NT2/D1 (cell line): ENCODE measurements around the gene ZFR2.

Experiments used
- DNase-seq: peaks from one replicate; pipeline ENCODE4 v3.0.0-alpha.2; 2011; ENCODE audit warnings: low read depth, low spot score
- H3K27me3 ChIP-seq: 2 replicates; pipeline ENCODE4 v1.6.0; 2011; ENCODE audit warnings: mild to moderate bottlenecking; ENCODE audit not compliant: insufficient read length, insufficient read depth
- H3K36me3 ChIP-seq: 2 replicates; pipeline ENCODE4 v1.6.1; 2011; ENCODE audit warnings: mild to moderate bottlenecking, low read length, mixed read lengths; ENCODE audit not compliant: insufficient read depth, insufficient read length
- H3K4me1 ChIP-seq: 2 replicates; pipeline ENCODE4 v1.5.1; 2011; ENCODE audit not compliant: insufficient read depth, insufficient read length
- H3K4me3 ChIP-seq: 2 replicates; pipeline ENCODE4 v1.5.1; 2011; ENCODE audit warnings: low read depth; ENCODE audit not compliant: insufficient read length
- H3K9ac ChIP-seq: 2 replicates; pipeline ENCODE4 v1.6.0; 2011; ENCODE audit warnings: low read depth; ENCODE audit not compliant: insufficient read length
- H3K9me3 ChIP-seq: 2 replicates; pipeline ENCODE4 v1.5.1; 2011; ENCODE audit warnings: mild to moderate bottlenecking, low read length; ENCODE audit not compliant: insufficient read depth
- SUZ12 ChIP-seq: IDR thresholded peaks from 2 replicates; pipeline ENCODE4 v1.6.1; 2011; ENCODE audit not compliant: insufficient read length, insufficient read depth; ENCODE audit errors: extremely low read depth
- YY1 ChIP-seq: IDR thresholded peaks from 2 replicates; pipeline ENCODE4 v1.6.1; 2011; ENCODE audit not compliant: insufficient read length, insufficient read depth
- ZNF274 ChIP-seq: IDR thresholded peaks from 2 replicates; pipeline ENCODE4 v1.6.1; 2011; ENCODE audit warnings: mild to moderate bottlenecking, low read depth, low read length

The ZFR2 gene

GRCh38 chr19:3809881-3810707, 58.7 kb downstream of the ZFR2 start:
- Histone ChIP-seq H3K4me3 (no peak overlapping the region), H3K27me3 (no peaks in the 10 kb centered on the region), H3K4me1 (peaks cover 3% of the 10 kb centered on the region), H3K36me3 (no peaks in the 10 kb centered on the region), H3K9ac (peak overlapping the region; percentile 27), H3K9me3 (no peaks in the 10 kb centered on the region)
- DNase-seq, result no peak
- TF ChIP-seq YY1, result no peak
- no peak for TF ChIP-seq SUZ12
- TF ChIP-seq ZNF274, result no peak

GRCh38 chr19:3808420-3809143, 60.3 kb downstream of the ZFR2 start:
- H3K9me3 ChIP-seq, result no peaks in the 10 kb centered on the region
- no peak overlapping the region for H3K4me3 ChIP-seq
- no peak for TF ChIP-seq YY1
- H3K4me1 ChIP-seq, result peaks cover 3% of the 10 kb centered on the region
- no peaks in the 10 kb centered on the region for H3K27me3 ChIP-seq
- no peak for DNase-seq
- H3K9ac ChIP-seq, result no peak overlapping the region
- no peaks in the 10 kb centered on the region for H3K36me3 ChIP-seq

DNA sequence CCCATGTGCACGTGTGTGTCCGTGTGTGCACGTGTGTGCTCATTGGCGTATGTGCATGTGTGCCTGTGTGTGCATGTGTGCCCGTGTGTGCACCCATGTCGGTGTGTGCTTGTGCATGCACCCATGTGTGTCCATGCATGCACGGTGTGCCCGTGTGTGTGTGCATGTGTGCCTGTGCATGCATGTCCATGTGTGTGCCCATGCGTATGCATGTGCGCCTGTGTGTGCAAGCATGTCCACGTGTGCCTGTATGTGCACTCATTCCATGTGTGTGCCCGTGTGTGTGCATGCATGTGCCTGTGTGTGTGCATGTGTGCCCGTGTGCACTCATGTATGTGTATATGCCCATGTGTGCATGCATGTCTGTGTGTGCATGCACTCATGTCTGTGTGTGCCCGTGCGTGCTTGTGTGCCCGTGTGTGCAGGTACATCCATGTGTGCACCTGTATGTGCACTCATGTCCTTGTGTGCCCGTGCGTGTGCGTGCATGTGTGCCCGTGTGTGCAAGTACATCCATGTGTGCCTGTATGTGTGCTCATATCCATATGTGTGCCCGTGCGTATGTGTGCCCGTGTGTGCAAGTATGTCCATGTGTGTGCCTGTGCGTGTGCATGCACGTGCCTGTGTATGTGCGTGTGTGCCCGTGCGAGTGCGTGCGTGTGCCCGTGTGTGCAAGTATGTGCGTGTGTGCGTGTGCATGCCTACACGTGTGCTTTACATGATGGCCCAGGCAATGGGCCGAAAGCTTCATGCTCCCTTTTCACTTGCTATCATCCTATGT, 61.1 kb downstream of the ZFR2 start:
- Histone ChIP-seq H3K36me3 (no peaks in the 10 kb centered on the region), H3K9ac (no peak overlapping the region), H3K9me3 (no peaks in the 10 kb centered on the region), H3K27me3 (peaks cover 4% of the 10 kb centered on the region), H3K4me3 (no peak overlapping the region), H3K4me1 (peaks cover 3% of the 10 kb centered on the region)
- DNase-seq, result no peak
- TF ChIP-seq ZNF274 (no peak), YY1 (no peak), SUZ12 (no peak)

GRCh38 chr19:3807131-3807480, 61.7 kb downstream of the ZFR2 start:
- H3K9ac ChIP-seq, result no peak overlapping the region
- no peak overlapping the region for H3K4me3 ChIP-seq
- H3K9me3 ChIP-seq, result no peaks in the 10 kb centered on the region
- H3K4me1 ChIP-seq, result peaks cover 3% of the 10 kb centered on the region
- DNase-seq, result no peak
- no peaks in the 10 kb centered on the region for H3K36me3 ChIP-seq
- TF ChIP-seq YY1 (no peak), SUZ12 (no peak), ZNF274 (no peak)
- H3K27me3 ChIP-seq, result peaks cover 9% of the 10 kb centered on the region

DNA sequence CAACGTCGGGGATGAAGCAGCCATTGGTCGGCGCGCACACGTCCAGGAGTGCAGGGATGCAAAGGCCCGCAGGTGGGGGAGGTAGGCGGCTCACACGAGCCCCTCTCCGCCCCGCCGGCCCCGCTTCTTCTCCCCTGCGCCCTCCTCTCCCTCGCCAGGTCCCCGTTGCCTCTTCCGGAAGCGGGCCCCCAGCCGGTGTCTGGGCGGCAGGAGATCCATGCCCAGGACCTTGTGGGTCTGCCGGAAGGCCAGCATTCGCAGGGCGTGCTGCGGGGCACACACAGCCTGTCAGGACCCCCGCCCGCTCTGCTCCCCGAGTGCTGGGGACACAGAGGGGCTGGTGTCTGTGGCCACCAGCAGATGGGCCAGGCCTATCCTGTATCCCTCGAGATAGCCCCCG, 63.0 kb downstream of the ZFR2 start:
- Histone ChIP-seq H3K27me3 (peaks cover 21% of the 10 kb centered on the region), H3K9me3 (no peaks in the 10 kb centered on the region), H3K9ac (no peak overlapping the region), H3K4me1 (peaks cover 7% of the 10 kb centered on the region), H3K36me3 (no peaks in the 10 kb centered on the region), H3K4me3 (no peak overlapping the region)
- TF ChIP-seq YY1 (no peak), ZNF274 (no peak), SUZ12 (no peak)
- DNase-seq, result no peak

DNA sequence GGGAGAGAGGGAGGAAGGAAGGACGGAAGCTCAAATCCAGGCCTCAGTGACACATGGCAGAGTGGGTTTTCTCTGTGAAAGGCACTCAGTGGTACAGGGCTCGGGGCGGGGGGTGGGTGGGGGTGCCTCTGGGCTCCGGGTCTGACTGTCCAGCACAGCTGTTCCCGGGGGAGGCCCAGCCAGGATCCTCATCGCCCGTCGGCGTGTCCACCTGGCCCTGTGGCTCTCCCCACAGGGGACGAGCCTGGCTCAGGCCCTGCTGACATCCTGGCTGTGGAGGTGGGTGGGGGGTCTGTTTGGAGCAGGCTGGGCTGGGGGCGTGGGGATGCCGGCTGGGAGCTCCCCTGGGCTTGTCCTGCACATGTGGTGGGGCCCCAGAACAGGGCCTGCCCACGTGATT, 64.4 kb downstream of the ZFR2 start:
- Histone ChIP-seq H3K4me3 (no peak overlapping the region), H3K9ac (no peak overlapping the region), H3K9me3 (no peaks in the 10 kb centered on the region), H3K27me3 (peaks cover 32% of the 10 kb centered on the region), H3K36me3 (no peaks in the 10 kb centered on the region), H3K4me1 (peaks cover 5% of the 10 kb centered on the region)
- TF ChIP-seq SUZ12 (no peak), ZNF274 (no peak), YY1 (no peak)
- no peak for DNase-seq

DNA sequence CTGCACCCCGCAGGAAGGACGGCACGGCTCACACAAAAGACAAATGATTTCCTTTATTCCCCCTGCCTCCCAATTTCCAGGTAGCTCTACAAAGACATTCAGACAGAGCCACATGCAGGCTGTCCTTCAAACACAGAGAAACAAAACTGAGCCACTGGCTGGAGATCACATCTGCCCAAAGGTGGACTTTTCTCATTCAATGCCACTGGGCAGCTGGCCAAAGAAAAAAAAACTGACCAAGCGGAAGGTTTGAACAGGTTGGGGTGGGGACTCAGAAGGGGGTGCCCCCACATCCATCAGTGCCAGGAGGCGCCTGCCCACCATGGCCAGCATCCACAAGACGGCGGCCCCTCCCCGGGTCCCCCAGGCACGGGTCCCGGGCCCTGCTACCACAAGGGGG, 64.9 kb downstream of the ZFR2 start:
- Histone ChIP-seq H3K4me3 (no peak overlapping the region), H3K36me3 (no peaks in the 10 kb centered on the region), H3K27me3 (peaks cover 36% of the 10 kb centered on the region), H3K4me1 (peaks cover 5% of the 10 kb centered on the region), H3K9ac (no peak overlapping the region), H3K9me3 (no peaks in the 10 kb centered on the region)
- TF ChIP-seq SUZ12, result no peak
- DNase-seq, result no peak
